IMR-90 (cell line): ENCODE data around the gene SPDYE1. TPM values are rescaled to one million over a fixed set of nuclear protein-coding genes. Genes with fewer than 3 reads are reported as not detected.
"Not testable (repeated sequence)": the region's sequence is repeated elsewhere in the genome, so short reads cannot be mapped to it uniquely, and the experiment has no call there.

Experiments
- ATAC-seq: fragments of 200-7000 bp; cut with Tn5 transposase; 2 replicates; pipeline ENCODE4 v1.9.1; 2020; ENCODE audit warnings: low read depth, mild to moderate bottlenecking, moderate library complexity
- BruUV-seq: library from RNA; stranded (reverse); fragments of 400-500 nt; replicated peaks from 2 replicates; lab custom pipeline; 2021; lab: Mats Ljungman, UMichigan
- CTCF ChIA-PET: fragments of 300-600 bp; formaldehyde crosslinking; extraction: SDS; loops from one replicate; lab custom pipeline; 2021; ENCODE audit warnings: antibody characterized with exemption; lab: Yijun Ruan, JAX
- POLR2A ChIA-PET: fragments of 300-600 bp; sonication (Branson Sonifier 250); formaldehyde crosslinking; loops from one replicate; lab custom pipeline; 2022; ENCODE audit warnings: antibody characterized with exemption; ENCODE audit not compliant: unreplicated experiment; lab: Charles Lee
- DNase-seq: peaks from one replicate; pipeline ENCODE4 v3.0.0; 2013
- H2AFZ ChIP-seq: replicated peaks from 2 replicates; pipeline ENCODE3; 2013; ENCODE audit warnings: low read length, mild to moderate bottlenecking; ENCODE audit not compliant: poor library complexity
- H2AK5ac ChIP-seq: 2 replicates; pipeline ENCODE4 v1.6.1; 2013; ENCODE audit warnings: low read depth, low read length, inconsistent platforms
- H2AK9ac ChIP-seq: replicated peaks from 2 replicates; pipeline ENCODE3; 2013; ENCODE audit warnings: mild to moderate bottlenecking, low read depth, low read length, moderate library complexity; ENCODE audit not compliant: poor library complexity
- H2BK120ac ChIP-seq: 2 replicates; pipeline ENCODE4 v1.6.1; 2013; ENCODE audit warnings: low read depth, low read length, inconsistent platforms
- H2BK15ac ChIP-seq: 3 replicates; pipeline ENCODE4 v1.6.1; 2013; ENCODE audit warnings: low read depth, low read length, inconsistent platforms
- H2BK20ac ChIP-seq: 2 replicates; pipeline ENCODE4 v1.6.1; 2013; ENCODE audit warnings: low read depth, mild to moderate bottlenecking, inconsistent platforms, low read length, moderate library complexity
- H2BK5ac ChIP-seq: 2 replicates; pipeline ENCODE4 v1.6.1; 2013; ENCODE audit warnings: mild to moderate bottlenecking, low read depth, low read length, inconsistent platforms; ENCODE audit not compliant: poor library complexity, severe bottlenecking
- H3K14ac ChIP-seq: replicated peaks from 2 replicates; pipeline ENCODE4 v1.6.1; 2013; ENCODE audit warnings: low read depth, low read length, inconsistent platforms
- H3K18ac ChIP-seq: 2 replicates; pipeline ENCODE4 v1.6.1; 2013; ENCODE audit warnings: low read depth, low read length, control low read depth
- H3K23ac ChIP-seq: 2 replicates; pipeline ENCODE4 v1.6.1; 2013; ENCODE audit warnings: low read depth, low read length, inconsistent platforms
- H3K27ac ChIP-seq: 2 replicates; pipeline ENCODE4 v1.5.1; 2013; ENCODE audit warnings: mild to moderate bottlenecking, control low read depth, low read length; ENCODE audit not compliant: insufficient read depth
- H3K27me3 ChIP-seq: 2 replicates; pipeline ENCODE4 v1.6.1; 2013; ENCODE audit warnings: low read length; ENCODE audit not compliant: control insufficient read depth, insufficient read depth
- H3K36me3 ChIP-seq: 2 replicates; pipeline ENCODE4 v1.6.1; 2013; ENCODE audit warnings: low read length, mixed read lengths; ENCODE audit not compliant: control insufficient read depth, insufficient read depth
- H3K4ac ChIP-seq: 2 replicates; pipeline ENCODE4 v1.6.1; 2013; ENCODE audit warnings: low read depth, low read length, inconsistent platforms
- H3K4me1 ChIP-seq: 2 replicates; pipeline ENCODE4 v1.6.1; 2013; ENCODE audit warnings: low read length, mixed read lengths; ENCODE audit not compliant: control insufficient read depth, insufficient read depth
- H3K4me2 ChIP-seq: 2 replicates; pipeline ENCODE4 v1.6.1; 2013; ENCODE audit warnings: low read depth, mild to moderate bottlenecking, control low read depth, low read length, moderate library complexity
- H3K4me3 ChIP-seq: 2 replicates; pipeline ENCODE4 v1.5.1; 2013; ENCODE audit warnings: low read depth, mild to moderate bottlenecking, control low read depth, low read length, moderate library complexity; ENCODE audit not compliant: insufficient read depth
- H3K56ac ChIP-seq: 2 replicates; pipeline ENCODE4 v1.6.1; 2013; ENCODE audit warnings: low read length, inconsistent platforms; ENCODE audit not compliant: insufficient read depth; ENCODE audit errors: extremely low read depth
- H3K79me1 ChIP-seq, 2 experiments: 2 replicates each; pipeline ENCODE4 v1.6.1; 2013; ENCODE audit warnings: low read length in 2 of 2, inconsistent platforms in 1 of 2, low read depth in 1 of 2
- H3K9ac ChIP-seq: 2 replicates; pipeline ENCODE4 v1.6.1; 2013; ENCODE audit warnings: low read depth, low read length, control low read depth
- H3K9me1 ChIP-seq: 2 replicates; pipeline ENCODE4 v1.6.1; 2013; ENCODE audit warnings: low read length, inconsistent platforms; ENCODE audit not compliant: insufficient read depth
- H3K9me3 ChIP-seq: 2 replicates; pipeline ENCODE4 v1.6.1; 2013; ENCODE audit warnings: low read length; ENCODE audit not compliant: control insufficient read depth, insufficient read depth
- H4K20me1 ChIP-seq: 2 replicates; pipeline ENCODE4 v1.6.1; 2013; ENCODE audit warnings: low read length, inconsistent platforms; ENCODE audit not compliant: insufficient read depth
- H4K5ac ChIP-seq: 2 replicates; pipeline ENCODE4 v1.6.1; 2013; ENCODE audit warnings: mild to moderate bottlenecking, low read depth, low read length, control low read depth
- H4K8ac ChIP-seq, 2 experiments: 2 replicates each; pipeline ENCODE4 v1.6.1; 2013; ENCODE audit warnings: low read depth in 2 of 2, low read length in 2 of 2, control low read depth in 1 of 2, inconsistent platforms in 1 of 2
- H4K91ac ChIP-seq: 2 replicates; pipeline ENCODE4 v1.6.1; 2013; ENCODE audit warnings: low read depth, low read length, inconsistent platforms; ENCODE audit not compliant: insufficient read depth
- MAFK ChIP-seq: IDR thresholded peaks from 2 replicates; pipeline ENCODE4 v1.6.1; 2012; ENCODE audit warnings: low read depth, low read length, improper control_type of control experiment
- RFX5 ChIP-seq: IDR thresholded peaks from 2 replicates; pipeline ENCODE4 v1.8.0; 2012; ENCODE audit warnings: low read depth, mild to moderate bottlenecking, low read length, moderate library complexity
- WGBS, 2 experiments: methylation state at CpG; one replicate each; pipeline versions ENCODE4 v1.1.5 to v1.1.7; 2013; ENCODE audit warnings: missing lambda C conversion rate in 2 of 2; ENCODE audit not compliant: insufficient read length in 1 of 2; ENCODE audit errors: extremely low coverage in 2 of 2; 5-methylcytosine and 5-hydroxymethylcytosine counted together
- dilution Hi-C: fragments of 300-500 bp; cut with HindIII; formaldehyde crosslinking; loops from one replicate; pipeline ENCODE4 v1.14.3; 2018; ENCODE audit warnings: low sequenced_read_pairs; ENCODE audit not compliant: unreplicated experiment
- in situ Hi-C: fragments of 300-500 bp; cut with MboI; formaldehyde crosslinking; loops from 3 replicates; pipeline ENCODE4 v1.14.3; 2019; ENCODE audit warnings: low sequenced_read_pairs, inconsistent platforms, mixed read lengths
- intact Hi-C: fragments of 100-400 bp; cut with micrococcal nuclease; formaldehyde crosslinking; loops from 2 replicates; pipeline ENCODE4 v1.10.0; 2022
- polyA plus RNA-seq, 3 experiments: library from polyadenylated mRNA; depleted of rRNA; stranded (reverse); fragments of >200 nt; gene quantifications; 2 replicates each; pipeline ENCODE4 v1.2.3, GENCODE V29; 2012; ENCODE audit warnings: low replicate concordance in 1 of 3
- total RNA-seq: library from RNA; depleted of rRNA; stranded (reverse); fragments of >200 nt; gene quantifications from 2 replicates; pipeline ENCODE4 v1.2.3, GENCODE V29; 2012

Gene SPDYE1
- total and polyA plus RNA-seq, 2 of the 4 experiments (the other 2 are of a cell fraction): not detected

DNA sequence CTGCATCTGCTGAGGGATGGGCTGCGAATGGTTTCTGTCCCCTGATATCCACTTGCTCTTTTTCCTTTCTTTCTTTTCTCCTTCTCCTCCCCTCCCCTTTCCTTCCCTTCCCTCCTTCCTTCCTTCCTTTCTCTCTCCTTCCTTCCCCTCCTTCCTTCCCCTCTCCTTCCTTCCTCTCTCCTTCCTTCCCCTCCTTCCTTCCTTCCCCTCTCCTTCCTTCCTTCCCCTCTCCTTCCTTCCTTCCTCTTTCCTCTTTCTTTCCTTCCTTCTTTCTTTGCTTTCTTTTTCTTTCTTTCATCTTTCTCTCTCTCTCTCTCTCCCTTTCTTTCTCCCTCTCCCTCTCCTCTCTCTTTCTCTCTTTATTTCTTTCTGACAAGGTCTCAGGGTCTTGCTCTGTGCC is 20.2 kb upstream of the SPDYE1 start:
- TF ChIP-seq MAFK: no peak
- no peak for TF ChIP-seq RFX5
- no peak for ATAC-seq

GRCh38 chr7:43978102-43978501 is 19.6 kb upstream of the SPDYE1 start:
- H2BK20ac ChIP-seq, H2AK9ac ChIP-seq, H3K14ac ChIP-seq, POLR2A ChIA-PET, H3K23ac ChIP-seq, CTCF ChIA-PET, H3K4me2 ChIP-seq, dilution Hi-C loops, H3K9me1 ChIP-seq, ATAC-seq, H3K4me3 ChIP-seq, H3K27ac ChIP-seq, H4K5ac ChIP-seq, H2BK120ac ChIP-seq, DNase-seq, H3K4ac ChIP-seq, H4K8ac ChIP-seq, H2AK5ac ChIP-seq, H3K4me1 ChIP-seq, H3K18ac ChIP-seq, intact Hi-C loops, H4K91ac ChIP-seq, H3K79me1 ChIP-seq, H3K9ac ChIP-seq, H3K56ac ChIP-seq, H2BK15ac ChIP-seq, H2BK5ac ChIP-seq, BruUV-seq, H2AFZ ChIP-seq, H3K27me3 ChIP-seq, H3K36me3 ChIP-seq, H4K20me1 ChIP-seq, in situ Hi-C loops, H3K9me3 ChIP-seq: not testable (repeated sequence)
- WGBS, 2 experiments: no CpG with 5 or more reads among the region's 11 CpGs

More for the DNA sequence above, 20.2 kb upstream of the SPDYE1 start:
- no peaks in the 10 kb centered on the region for H3K79me1 ChIP-seq
- H3K14ac ChIP-seq: no peak overlapping the region
- no peak overlapping the region for H2AK5ac ChIP-seq
- H3K9me3 ChIP-seq: no peaks in the 10 kb centered on the region
- WGBS, 2 experiments: no CpG with 5 or more reads among the region's 1 CpG
- no peak overlapping the region for H3K56ac ChIP-seq
- DNase-seq: no peak
- no TSS peak for BruUV-seq
- H3K27me3 ChIP-seq: no peaks in the 10 kb centered on the region
- H3K4me3 ChIP-seq: no peak overlapping the region
- no peak overlapping the region for H2AFZ ChIP-seq
- H3K18ac ChIP-seq: no peak overlapping the region
- no peak overlapping the region for H2BK15ac ChIP-seq
- intact Hi-C loops: no loop called here
- no peak overlapping the region for H4K8ac ChIP-seq
- no peak overlapping the region for H2BK20ac ChIP-seq
- no peak overlapping the region for H3K4me2 ChIP-seq
- CTCF ChIA-PET: no interaction called here
- H3K4me1 ChIP-seq: no peaks in the 10 kb centered on the region
- in situ Hi-C loops: no loop called here
- H3K36me3 ChIP-seq: no peaks in the 10 kb centered on the region
- H4K5ac ChIP-seq: no peak overlapping the region
- no peak overlapping the region for H3K4ac ChIP-seq
- no peak overlapping the region for H2BK120ac ChIP-seq
- no peaks in the 10 kb centered on the region for H4K20me1 ChIP-seq
- H3K23ac ChIP-seq: no peak overlapping the region
- no peak overlapping the region for H3K27ac ChIP-seq
- H3K9ac ChIP-seq: no peak overlapping the region
- POLR2A ChIA-PET: no interaction called here
- H4K91ac ChIP-seq: no peak overlapping the region
- no peak overlapping the region for H2AK9ac ChIP-seq
- no peaks in the 10 kb centered on the region for H3K9me1 ChIP-seq
- no peak overlapping the region for H2BK5ac ChIP-seq
- dilution Hi-C loops: no loop called here
